HEK293T (cell line): ENCODE measurements around the gene LAX1.

Source experiments
- BHLHE40 ChIP-seq: fragments of 450-650 bp; IDR thresholded peaks from 2 replicates; pipeline ENCODE4 v1.6.1; 2016; ENCODE audit warnings: mild to moderate bottlenecking, moderate library complexity, borderline replicate concordance
- CTBP1 ChIP-seq: fragments of 450-650 bp; IDR thresholded peaks from 2 replicates; pipeline ENCODE4 v1.6.1; 2016; ENCODE audit warnings: borderline replicate concordance
- ELF4 ChIP-seq: fragments of 450-650 bp; IDR thresholded peaks from 2 replicates; pipeline ENCODE4 v1.6.1; 2017; ENCODE audit warnings: antibody characterized with exemption
- FOXA1 ChIP-seq: fragments of 450-650 bp; IDR thresholded peaks from 2 replicates; pipeline ENCODE4 v1.6.1; 2016; ENCODE audit warnings: mild to moderate bottlenecking
- HDGF ChIP-seq: fragments of 450-650 bp; IDR thresholded peaks from 2 replicates; pipeline ENCODE4 v1.6.1; 2017; ENCODE audit warnings: antibody characterized with exemption, borderline replicate concordance
- LEF1 ChIP-seq: fragments of 450-650 bp; IDR thresholded peaks from 2 replicates; pipeline ENCODE4 v1.6.1; 2017; ENCODE audit warnings: mild to moderate bottlenecking, borderline replicate concordance
- SP1 ChIP-seq: fragments of 450-650 bp; IDR thresholded peaks from 2 replicates; pipeline ENCODE4 v1.6.1; 2017
- SUZ12 ChIP-seq: fragments of 450-650 bp; IDR thresholded peaks from 2 replicates; pipeline ENCODE4 v1.6.1; 2016; ENCODE audit warnings: mild to moderate bottlenecking
- TARDBP ChIP-seq: fragments of 450-650 bp; IDR thresholded peaks from 2 replicates; pipeline ENCODE4 v1.6.1; 2016
- ZNF384 ChIP-seq: fragments of 450-650 bp; IDR thresholded peaks from 2 replicates; pipeline ENCODE4 v1.6.1; 2016

DNA sequence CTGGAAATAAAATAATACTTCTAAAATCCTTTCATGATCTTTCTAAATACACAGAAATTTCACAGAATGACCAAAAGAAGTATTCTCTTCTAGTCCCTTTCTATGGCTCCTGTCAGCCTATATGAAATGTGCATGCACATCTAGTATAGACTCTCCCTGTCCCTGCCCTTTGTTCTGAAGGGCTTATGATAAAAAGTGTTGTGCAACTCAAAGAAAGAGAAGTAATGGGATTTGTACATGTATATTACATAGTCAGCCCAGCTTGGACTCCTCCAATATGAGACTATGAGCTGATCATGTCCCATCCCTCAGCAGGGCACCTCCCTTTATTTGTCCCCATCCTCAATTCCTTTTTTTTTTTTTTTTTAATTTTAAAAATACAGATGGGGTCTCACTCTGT is 42.1 kb upstream of the LAX1 start:
- no peak for TF ChIP-seq TARDBP
- no peak for TF ChIP-seq ZNF384
- no peak for TF ChIP-seq BHLHE40
- no peak for TF ChIP-seq LEF1
- no peak for TF ChIP-seq SP1
- no peak for TF ChIP-seq HDGF
- TF ChIP-seq CTBP1, result no peak
- TF ChIP-seq FOXA1, result no peak
- no peak for TF ChIP-seq ELF4
- TF ChIP-seq SUZ12, result no peak
